GM23338 (cell line): ENCODE measurements around the gene APRT. TPM values are rescaled to one million over a fixed set of nuclear protein-coding genes. Genes with fewer than 3 reads are reported as not detected.

ENCODE experiments used
- ATAC-seq: fragments of 200-7000 bp; cut with Tn5 transposase; 3 replicates; pipeline ENCODE4 v1.9.1; 2020
- DNase-seq: peaks from one replicate; pipeline ENCODE4 v3.0.0-alpha.2; 2015; ENCODE audit warnings: low spot score
- H2AFZ ChIP-seq: fragments of 200-600 bp; sonication (generic); 2 replicates; pipeline ENCODE4 v1.8.0; 2016; ENCODE audit warnings: antibody characterized with exemption, mild to moderate bottlenecking, moderate library complexity
- H3F3A ChIP-seq: fragments of 200-600 bp; sonication (generic); replicated peaks from 2 replicates; pipeline ENCODE4 v1.8.0; 2017; ENCODE audit warnings: antibody characterized with exemption, mixed run types, low read depth
- H3K27ac ChIP-seq: fragments of 200-600 bp; sonication (generic); 2 replicates; pipeline ENCODE4 v1.6.1; 2016; ENCODE audit warnings: low read depth
- H3K27me3 ChIP-seq: fragments of 200-600 bp; sonication (generic); 2 replicates; pipeline ENCODE4 v1.8.0; 2016; ENCODE audit warnings: mild to moderate bottlenecking, mixed run types, moderate library complexity; ENCODE audit not compliant: insufficient read depth
- H3K36me3 ChIP-seq: fragments of 200-600 bp; sonication (generic); 2 replicates; pipeline ENCODE4 v1.8.0; 2016; ENCODE audit warnings: mild to moderate bottlenecking; ENCODE audit not compliant: insufficient read depth
- H3K4me1 ChIP-seq: fragments of 200-600 bp; sonication (generic); 2 replicates; pipeline ENCODE4 v1.8.0; 2016; ENCODE audit warnings: mild to moderate bottlenecking, moderate library complexity; ENCODE audit not compliant: insufficient read depth
- H3K4me2 ChIP-seq: fragments of 200-600 bp; sonication (generic); 2 replicates; pipeline ENCODE4 v1.7.1; 2017; ENCODE audit warnings: mixed run types
- H3K4me3 ChIP-seq: fragments of 200-600 bp; sonication (generic); 2 replicates; pipeline ENCODE4 v1.6.1; 2016; ENCODE audit warnings: mixed run types
- H3K79me2 ChIP-seq: fragments of 200-600 bp; sonication (generic); replicated peaks from 2 replicates; pipeline ENCODE4 v1.8.0; 2017; ENCODE audit warnings: mild to moderate bottlenecking; ENCODE audit not compliant: insufficient read depth
- H3K9me2 ChIP-seq: fragments of 200-600 bp; sonication (generic); 2 replicates; pipeline ENCODE4 v1.8.0; 2017; ENCODE audit not compliant: insufficient read depth
- H4K20me1 ChIP-seq: fragments of 200-600 bp; sonication (generic); replicated peaks from 2 replicates; pipeline ENCODE4 v1.8.0; 2017; ENCODE audit warnings: mild to moderate bottlenecking; ENCODE audit not compliant: insufficient read depth
- H3K27ac Mint-ChIP-seq: 2 replicates; pipeline ENCODE4 v1.8.0; 2020; ENCODE audit warnings: inconsistent platforms, mild to moderate bottlenecking, moderate library complexity, mixed read lengths
- H3K27me3 Mint-ChIP-seq: 3 replicates; pipeline ENCODE4 v1.8.0; 2022; ENCODE audit warnings: low read depth, mild to moderate bottlenecking, moderate library complexity, mixed read lengths, inconsistent platforms; ENCODE audit not compliant: insufficient read depth, poor library complexity
- H3K36me3 Mint-ChIP-seq: 3 replicates; pipeline ENCODE4 v1.8.0; 2021; ENCODE audit warnings: low read depth, mild to moderate bottlenecking, inconsistent platforms, moderate library complexity, mixed read lengths
- H3K4me1 Mint-ChIP-seq: 3 replicates; pipeline ENCODE4 v1.8.0; 2020; ENCODE audit warnings: mild to moderate bottlenecking, inconsistent platforms, mixed read lengths
- H3K4me3 Mint-ChIP-seq: 3 replicates; pipeline ENCODE4 v1.8.0; 2021; ENCODE audit warnings: moderate library complexity, mild to moderate bottlenecking, inconsistent platforms, mixed read lengths
- H3K9me3 Mint-ChIP-seq: 3 replicates; pipeline ENCODE4 v1.8.0; 2020; ENCODE audit warnings: moderate library complexity, mild to moderate bottlenecking, inconsistent platforms, mixed read lengths
- CREB1 ChIP-seq: fragments of 250-450 bp; sonication (Bioruptor Pico); IDR thresholded peaks from 2 replicates; pipeline ENCODE4 v1.5.0; 2020; ENCODE audit warnings: low read depth, mild to moderate bottlenecking, moderate library complexity
- EZH2 ChIP-seq: fragments of 200-600 bp; sonication (generic); IDR thresholded peaks from one replicate; pipeline ENCODE4 v1.8.0; 2017; ENCODE audit warnings: antibody characterized with exemption, mild to moderate bottlenecking, low read depth; ENCODE audit not compliant: unreplicated experiment
- EZH2phosphoT487 ChIP-seq: fragments of 200-600 bp; sonication (generic); IDR thresholded peaks from one replicate; pipeline ENCODE4 v1.8.1; 2018; ENCODE audit warnings: antibody characterized with exemption; ENCODE audit not compliant: unreplicated experiment
- JUNB ChIP-seq: IDR thresholded peaks from one replicate; pipeline ENCODE4 v1.6.1; 2016; ENCODE audit warnings: antibody characterized with exemption; ENCODE audit not compliant: unreplicated experiment
- NANOG ChIP-seq: IDR thresholded peaks from 2 replicates; pipeline ENCODE4 v1.6.1; 2016; ENCODE audit warnings: antibody characterized with exemption, borderline replicate concordance
- POLR2AphosphoS5 ChIP-seq: IDR thresholded peaks from 2 replicates; pipeline ENCODE4 v1.6.1; 2016; ENCODE audit warnings: antibody characterized with exemption, low read depth
- STAT1 ChIP-seq: IDR thresholded peaks from one replicate; pipeline ENCODE4 v1.6.1; 2016; ENCODE audit warnings: antibody characterized with exemption; ENCODE audit not compliant: unreplicated experiment
- ZNF114 ChIP-seq: fragments of 250-450 bp; sonication (Bioruptor Pico); IDR thresholded peaks from 2 replicates; pipeline ENCODE4 v1.5.0; 2020; ENCODE audit warnings: mild to moderate bottlenecking, moderate library complexity
- ZNF331 ChIP-seq: fragments of 250-450 bp; sonication (Bioruptor Pico); IDR thresholded peaks from 2 replicates; pipeline ENCODE4 v1.5.0; 2020; ENCODE audit warnings: low read depth, mild to moderate bottlenecking, moderate library complexity
- polyA plus RNA-seq: library from polyadenylated mRNA; unstranded; fragments of >200 nt; fragmentation: Nextera tagmentation; extraction: Ambion mirVana; gene quantifications from 2 replicates; pipeline ENCODE4 v1.2.1, GENCODE V29; 2016
- total RNA-seq: library from RNA; depleted of rRNA; stranded (reverse); fragments of >200 nt; shearing (Covaris generic); gene quantifications from 2 replicates; pipeline ENCODE4 v1.2.3, GENCODE V29; 2014
- TF ChIP-seq, protein P1 (sequence below): IDR thresholded peaks from one replicate; pipeline ENCODE4 v1.6.1; 2018; ENCODE audit warnings: antibody characterized with exemption; ENCODE audit not compliant: unreplicated experiment
- TF ChIP-seq, protein P2 (sequence below), 2 experiments: fragments of 200-600 bp in 1 of 2; sonication (generic) in 1 of 2; conservative IDR thresholded peaks; 2 replicates each; pipeline versions ENCODE4 v1.5.1 to v1.6.1; 2016 to 2017; ENCODE audit warnings: antibody characterized with exemption in 2 of 2, low read depth in 2 of 2, mild to moderate bottlenecking in 2 of 2, moderate library complexity in 1 of 2
- TF ChIP-seq, protein P3 (sequence below): fragments of 250-450 bp; sonication (Bioruptor Pico); IDR thresholded peaks from 2 replicates; pipeline ENCODE4 v1.5.0; 2020; ENCODE audit warnings: mild to moderate bottlenecking, moderate library complexity
- TF ChIP-seq, protein P4 (sequence below): IDR thresholded peaks from 2 replicates; pipeline ENCODE4 v1.6.1; 2016; ENCODE audit warnings: antibody characterized with exemption

Gene APRT
- total and polyA plus RNA-seq, 2 experiments from 2014 or later: 250 to 522 TPM

DNA sequence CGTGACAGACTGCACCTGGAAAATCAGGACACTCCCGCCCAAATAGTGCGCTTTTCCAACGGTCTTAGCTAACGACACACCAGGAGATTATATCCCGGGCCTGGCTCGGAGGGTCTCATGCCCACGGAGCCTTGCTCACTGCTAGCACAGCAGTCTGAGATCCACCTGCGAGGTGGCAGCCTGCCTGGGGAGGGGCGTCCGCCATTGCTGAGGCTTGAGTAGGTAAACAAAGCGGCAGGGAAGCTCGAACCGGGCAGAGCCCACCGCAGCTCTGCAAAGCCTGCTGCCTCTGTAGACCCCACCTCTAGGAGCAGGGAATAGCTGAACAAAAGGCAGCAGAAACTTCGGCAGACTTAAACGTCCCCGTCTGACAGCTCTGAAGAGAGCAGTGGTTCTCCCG is 39.9 kb upstream of the APRT start:
- Histone ChIP-seq H3K9me2 (no peaks in the 10 kb centered on the region), H3K36me3 (no peaks in the 10 kb centered on the region), H4K20me1 (peaks cover 5% of the 10 kb centered on the region; the same call in 1 of the 2 replicates), H3F3A (0 out of 2 replicates have a peak, but pooled peaks cover 3% of the 10 kb centered on the region), H3K27ac (no peak overlapping the region), H2AFZ (no peak overlapping the region), H3K27me3 (no peaks in the 10 kb centered on the region), H3K4me2 (no peak overlapping the region), H3K4me1 (no peaks in the 10 kb centered on the region; the same call in 1 of the 2 replicates), H3K79me2 (peaks cover 5% of the 10 kb centered on the region; the same call in 1 of the 2 replicates), H3K4me3 (no peak overlapping the region)
- H3K4me1 Mint-ChIP-seq: peaks cover 12% of the 10 kb centered on the region
- H3K27me3 Mint-ChIP-seq: peaks cover 6% of the 10 kb centered on the region
- TF ChIP-seq, protein P1, sequence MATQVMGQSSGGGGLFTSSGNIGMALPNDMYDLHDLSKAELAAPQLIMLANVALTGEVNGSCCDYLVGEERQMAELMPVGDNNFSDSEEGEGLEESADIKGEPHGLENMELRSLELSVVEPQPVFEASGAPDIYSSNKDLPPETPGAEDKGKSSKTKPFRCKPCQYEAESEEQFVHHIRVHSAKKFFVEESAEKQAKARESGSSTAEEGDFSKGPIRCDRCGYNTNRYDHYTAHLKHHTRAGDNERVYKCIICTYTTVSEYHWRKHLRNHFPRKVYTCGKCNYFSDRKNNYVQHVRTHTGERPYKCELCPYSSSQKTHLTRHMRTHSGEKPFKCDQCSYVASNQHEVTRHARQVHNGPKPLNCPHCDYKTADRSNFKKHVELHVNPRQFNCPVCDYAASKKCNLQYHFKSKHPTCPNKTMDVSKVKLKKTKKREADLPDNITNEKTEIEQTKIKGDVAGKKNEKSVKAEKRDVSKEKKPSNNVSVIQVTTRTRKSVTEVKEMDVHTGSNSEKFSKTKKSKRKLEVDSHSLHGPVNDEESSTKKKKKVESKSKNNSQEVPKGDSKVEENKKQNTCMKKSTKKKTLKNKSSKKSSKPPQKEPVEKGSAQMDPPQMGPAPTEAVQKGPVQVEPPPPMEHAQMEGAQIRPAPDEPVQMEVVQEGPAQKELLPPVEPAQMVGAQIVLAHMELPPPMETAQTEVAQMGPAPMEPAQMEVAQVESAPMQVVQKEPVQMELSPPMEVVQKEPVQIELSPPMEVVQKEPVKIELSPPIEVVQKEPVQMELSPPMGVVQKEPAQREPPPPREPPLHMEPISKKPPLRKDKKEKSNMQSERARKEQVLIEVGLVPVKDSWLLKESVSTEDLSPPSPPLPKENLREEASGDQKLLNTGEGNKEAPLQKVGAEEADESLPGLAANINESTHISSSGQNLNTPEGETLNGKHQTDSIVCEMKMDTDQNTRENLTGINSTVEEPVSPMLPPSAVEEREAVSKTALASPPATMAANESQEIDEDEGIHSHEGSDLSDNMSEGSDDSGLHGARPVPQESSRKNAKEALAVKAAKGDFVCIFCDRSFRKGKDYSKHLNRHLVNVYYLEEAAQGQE: no peak
- no peak for TF ChIP-seq STAT1
- TF ChIP-seq EZH2phosphoT487: no peak
- no peak for TF ChIP-seq POLR2AphosphoS5
- TF ChIP-seq, protein P2, sequence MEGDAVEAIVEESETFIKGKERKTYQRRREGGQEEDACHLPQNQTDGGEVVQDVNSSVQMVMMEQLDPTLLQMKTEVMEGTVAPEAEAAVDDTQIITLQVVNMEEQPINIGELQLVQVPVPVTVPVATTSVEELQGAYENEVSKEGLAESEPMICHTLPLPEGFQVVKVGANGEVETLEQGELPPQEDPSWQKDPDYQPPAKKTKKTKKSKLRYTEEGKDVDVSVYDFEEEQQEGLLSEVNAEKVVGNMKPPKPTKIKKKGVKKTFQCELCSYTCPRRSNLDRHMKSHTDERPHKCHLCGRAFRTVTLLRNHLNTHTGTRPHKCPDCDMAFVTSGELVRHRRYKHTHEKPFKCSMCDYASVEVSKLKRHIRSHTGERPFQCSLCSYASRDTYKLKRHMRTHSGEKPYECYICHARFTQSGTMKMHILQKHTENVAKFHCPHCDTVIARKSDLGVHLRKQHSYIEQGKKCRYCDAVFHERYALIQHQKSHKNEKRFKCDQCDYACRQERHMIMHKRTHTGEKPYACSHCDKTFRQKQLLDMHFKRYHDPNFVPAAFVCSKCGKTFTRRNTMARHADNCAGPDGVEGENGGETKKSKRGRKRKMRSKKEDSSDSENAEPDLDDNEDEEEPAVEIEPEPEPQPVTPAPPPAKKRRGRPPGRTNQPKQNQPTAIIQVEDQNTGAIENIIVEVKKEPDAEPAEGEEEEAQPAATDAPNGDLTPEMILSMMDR (conservative IDR thresholded peaks at IDR 0.05; ENCODE audit: low read depth in 2 of 2): no peak
- no peak for TF ChIP-seq EZH2
- no peak for TF ChIP-seq CREB1 (CRISPR knock-in tag)
- TF ChIP-seq, protein P3, sequence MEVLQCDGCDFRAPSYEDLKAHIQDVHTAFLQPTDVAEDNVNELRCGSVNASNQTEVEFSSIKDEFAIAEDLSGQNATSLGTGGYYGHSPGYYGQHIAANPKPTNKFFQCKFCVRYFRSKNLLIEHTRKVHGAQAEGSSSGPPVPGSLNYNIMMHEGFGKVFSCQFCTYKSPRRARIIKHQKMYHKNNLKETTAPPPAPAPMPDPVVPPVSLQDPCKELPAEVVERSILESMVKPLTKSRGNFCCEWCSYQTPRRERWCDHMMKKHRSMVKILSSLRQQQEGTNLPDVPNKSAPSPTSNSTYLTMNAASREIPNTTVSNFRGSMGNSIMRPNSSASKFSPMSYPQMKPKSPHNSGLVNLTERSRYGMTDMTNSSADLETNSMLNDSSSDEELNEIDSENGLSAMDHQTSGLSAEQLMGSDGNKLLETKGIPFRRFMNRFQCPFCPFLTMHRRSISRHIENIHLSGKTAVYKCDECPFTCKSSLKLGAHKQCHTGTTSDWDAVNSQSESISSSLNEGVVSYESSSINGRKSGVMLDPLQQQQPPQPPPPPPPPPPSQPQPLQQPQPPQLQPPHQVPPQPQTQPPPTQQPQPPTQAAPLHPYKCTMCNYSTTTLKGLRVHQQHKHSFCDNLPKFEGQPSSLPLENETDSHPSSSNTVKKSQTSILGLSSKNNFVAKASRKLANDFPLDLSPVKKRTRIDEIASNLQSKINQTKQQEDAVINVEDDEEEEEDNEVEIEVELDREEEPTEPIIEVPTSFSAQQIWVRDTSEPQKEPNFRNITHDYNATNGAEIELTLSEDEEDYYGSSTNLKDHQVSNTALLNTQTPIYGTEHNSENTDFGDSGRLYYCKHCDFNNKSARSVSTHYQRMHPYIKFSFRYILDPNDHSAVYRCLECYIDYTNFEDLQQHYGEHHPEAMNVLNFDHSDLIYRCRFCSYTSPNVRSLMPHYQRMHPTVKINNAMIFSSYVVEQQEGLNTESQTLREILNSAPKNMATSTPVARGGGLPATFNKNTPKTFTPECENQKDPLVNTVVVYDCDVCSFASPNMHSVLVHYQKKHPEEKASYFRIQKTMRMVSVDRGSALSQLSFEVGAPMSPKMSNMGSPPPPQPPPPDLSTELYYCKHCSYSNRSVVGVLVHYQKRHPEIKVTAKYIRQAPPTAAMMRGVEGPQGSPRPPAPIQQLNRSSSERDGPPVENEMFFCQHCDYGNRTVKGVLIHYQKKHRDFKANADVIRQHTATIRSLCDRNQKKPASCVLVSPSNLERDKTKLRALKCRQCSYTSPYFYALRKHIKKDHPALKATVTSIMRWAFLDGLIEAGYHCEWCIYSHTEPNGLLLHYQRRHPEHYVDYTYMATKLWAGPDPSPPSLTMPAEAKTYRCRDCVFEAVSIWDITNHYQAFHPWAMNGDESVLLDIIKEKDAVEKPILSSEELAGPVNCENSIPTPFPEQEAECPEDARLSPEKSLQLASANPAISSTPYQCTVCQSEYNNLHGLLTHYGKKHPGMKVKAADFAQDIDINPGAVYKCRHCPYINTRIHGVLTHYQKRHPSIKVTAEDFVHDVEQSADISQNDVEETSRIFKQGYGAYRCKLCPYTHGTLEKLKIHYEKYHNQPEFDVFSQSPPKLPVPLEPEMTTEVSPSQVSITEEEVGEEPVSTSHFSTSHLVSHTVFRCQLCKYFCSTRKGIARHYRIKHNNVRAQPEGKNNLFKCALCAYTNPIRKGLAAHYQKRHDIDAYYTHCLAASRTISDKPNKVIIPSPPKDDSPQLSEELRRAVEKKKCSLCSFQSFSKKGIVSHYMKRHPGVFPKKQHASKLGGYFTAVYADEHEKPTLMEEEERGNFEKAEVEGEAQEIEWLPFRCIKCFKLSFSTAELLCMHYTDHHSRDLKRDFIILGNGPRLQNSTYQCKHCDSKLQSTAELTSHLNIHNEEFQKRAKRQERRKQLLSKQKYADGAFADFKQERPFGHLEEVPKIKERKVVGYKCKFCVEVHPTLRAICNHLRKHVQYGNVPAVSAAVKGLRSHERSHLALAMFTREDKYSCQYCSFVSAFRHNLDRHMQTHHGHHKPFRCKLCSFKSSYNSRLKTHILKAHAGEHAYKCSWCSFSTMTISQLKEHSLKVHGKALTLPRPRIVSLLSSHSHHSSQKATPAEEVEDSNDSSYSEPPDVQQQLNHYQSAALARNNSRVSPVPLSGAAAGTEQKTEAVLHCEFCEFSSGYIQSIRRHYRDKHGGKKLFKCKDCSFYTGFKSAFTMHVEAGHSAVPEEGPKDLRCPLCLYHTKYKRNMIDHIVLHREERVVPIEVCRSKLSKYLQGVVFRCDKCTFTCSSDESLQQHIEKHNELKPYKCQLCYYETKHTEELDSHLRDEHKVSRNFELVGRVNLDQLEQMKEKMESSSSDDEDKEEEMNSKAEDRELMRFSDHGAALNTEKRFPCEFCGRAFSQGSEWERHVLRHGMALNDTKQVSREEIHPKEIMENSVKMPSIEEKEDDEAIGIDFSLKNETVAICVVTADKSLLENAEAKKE (CRISPR knock-in tag): no peak
- TF ChIP-seq ZNF331 (CRISPR knock-in tag): no peak
- no peak for TF ChIP-seq ZNF114 (CRISPR knock-in tag)
- no peak for TF ChIP-seq JUNB
- TF ChIP-seq NANOG: no peak
- TF ChIP-seq, protein P4, sequence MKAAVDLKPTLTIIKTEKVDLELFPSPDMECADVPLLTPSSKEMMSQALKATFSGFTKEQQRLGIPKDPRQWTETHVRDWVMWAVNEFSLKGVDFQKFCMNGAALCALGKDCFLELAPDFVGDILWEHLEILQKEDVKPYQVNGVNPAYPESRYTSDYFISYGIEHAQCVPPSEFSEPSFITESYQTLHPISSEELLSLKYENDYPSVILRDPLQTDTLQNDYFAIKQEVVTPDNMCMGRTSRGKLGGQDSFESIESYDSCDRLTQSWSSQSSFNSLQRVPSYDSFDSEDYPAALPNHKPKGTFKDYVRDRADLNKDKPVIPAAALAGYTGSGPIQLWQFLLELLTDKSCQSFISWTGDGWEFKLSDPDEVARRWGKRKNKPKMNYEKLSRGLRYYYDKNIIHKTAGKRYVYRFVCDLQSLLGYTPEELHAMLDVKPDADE: no peak
- H3K4me3 Mint-ChIP-seq: no peak overlapping the region
- H3K9me3 Mint-ChIP-seq: peaks cover 12% of the 10 kb centered on the region; the same call in 2 of the 3 replicates
- ATAC-seq (no peak), DNase-seq (no peak)
- peaks cover 22% of the 10 kb centered on the region for H3K36me3 Mint-ChIP-seq
- H3K27ac Mint-ChIP-seq: no peak overlapping the region
